ENCODE data around the gene GKN1.

Gene GKN1

GRCh38 chr2:69023236-69023635 lies 48.8 kb downstream of the GKN1 start:
- no peak for DNase-seq (ENCODE audit: extremely low read depth, low read depth)
- no peak for TF ChIP-seq CTCF (IDR thresholded peaks at IDR 0.05; ENCODE audit: low read depth, low read length, missing control alignments)
- H3K4me3 ChIP-seq (replicated peaks; ENCODE audit: low read depth, low read length) = no peak overlapping the region

- no peak for DNase-seq (ENCODE audit: extremely low read depth, low read depth)
- no peak overlapping the region for H3K4me3 ChIP-seq (replicated peaks; ENCODE audit: low read depth, low read length)
- TF ChIP-seq CTCF (IDR thresholded peaks at IDR 0.05; ENCODE audit: low read depth, low read length, missing control alignments) = peak; percentile 28
Observed at GRCh38 chr2:69026026-69026425, 51.6 kb downstream of the GKN1 start.

- no peak for DNase-seq (ENCODE audit: extremely low read depth, low read depth)
- no peak for TF ChIP-seq CTCF (IDR thresholded peaks at IDR 0.05; ENCODE audit: low read depth, low read length, missing control alignments)
- no peak overlapping the region for H3K4me3 ChIP-seq (replicated peaks; ENCODE audit: low read depth, low read length)
Observed at GRCh38 chr2:69026691-69027459, 52.4 kb downstream of the GKN1 start.
